Fibroblast of villous mesenchyme (primary cell): ENCODE results near the gene NR0B2. TPM values are rescaled to one million over a fixed set of nuclear protein-coding genes. Genes with fewer than 3 reads are reported as not detected.

ENCODE experiments used
- DNase-seq: peaks from one replicate; pipeline ENCODE4 v3.0.0-alpha.2; 2010; ENCODE audit warnings: low read depth
- H3K4me3 ChIP-seq: 2 replicates; pipeline ENCODE4 v1.5.1; 2011; ENCODE audit warnings: low read depth, mild to moderate bottlenecking, low read length
- total RNA-seq: library from RNA; depleted of rRNA; stranded (reverse); fragments of >200 nt; gene quantifications from 2 replicates; pipeline ENCODE4 v1.2.3, GENCODE V29; 2012
- TF ChIP-seq, protein P1 (sequence below): IDR thresholded peaks from 2 replicates; pipeline ENCODE4 v1.5.1; 2012; ENCODE audit warnings: low read depth, mild to moderate bottlenecking, low read length; ENCODE audit not compliant: insufficient read depth

Gene NR0B2
- total RNA-seq, 1 donor = not detected

DNA sequence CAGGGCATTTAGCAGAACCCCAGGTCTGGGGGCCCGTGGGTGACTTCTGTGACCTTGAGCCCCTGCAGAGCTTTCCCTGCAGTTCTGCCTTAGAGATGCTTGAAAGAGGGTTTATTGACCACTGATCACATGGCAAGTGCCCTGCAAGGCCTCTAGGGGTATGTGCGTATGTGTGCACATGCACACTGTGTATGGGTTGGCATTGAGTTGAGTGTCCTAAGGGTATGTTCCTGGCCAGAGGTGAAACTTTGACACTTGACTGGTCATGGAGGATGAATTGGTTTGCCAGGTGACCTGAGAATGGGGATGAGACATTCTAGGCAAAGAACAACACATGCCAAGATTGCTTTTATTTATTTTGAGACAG, 24.9 kb upstream of the NR0B2 start:
- no peak overlapping the region for H3K4me3 ChIP-seq
- DNase-seq = no peak
- TF ChIP-seq, protein P1, sequence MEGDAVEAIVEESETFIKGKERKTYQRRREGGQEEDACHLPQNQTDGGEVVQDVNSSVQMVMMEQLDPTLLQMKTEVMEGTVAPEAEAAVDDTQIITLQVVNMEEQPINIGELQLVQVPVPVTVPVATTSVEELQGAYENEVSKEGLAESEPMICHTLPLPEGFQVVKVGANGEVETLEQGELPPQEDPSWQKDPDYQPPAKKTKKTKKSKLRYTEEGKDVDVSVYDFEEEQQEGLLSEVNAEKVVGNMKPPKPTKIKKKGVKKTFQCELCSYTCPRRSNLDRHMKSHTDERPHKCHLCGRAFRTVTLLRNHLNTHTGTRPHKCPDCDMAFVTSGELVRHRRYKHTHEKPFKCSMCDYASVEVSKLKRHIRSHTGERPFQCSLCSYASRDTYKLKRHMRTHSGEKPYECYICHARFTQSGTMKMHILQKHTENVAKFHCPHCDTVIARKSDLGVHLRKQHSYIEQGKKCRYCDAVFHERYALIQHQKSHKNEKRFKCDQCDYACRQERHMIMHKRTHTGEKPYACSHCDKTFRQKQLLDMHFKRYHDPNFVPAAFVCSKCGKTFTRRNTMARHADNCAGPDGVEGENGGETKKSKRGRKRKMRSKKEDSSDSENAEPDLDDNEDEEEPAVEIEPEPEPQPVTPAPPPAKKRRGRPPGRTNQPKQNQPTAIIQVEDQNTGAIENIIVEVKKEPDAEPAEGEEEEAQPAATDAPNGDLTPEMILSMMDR = no peak

DNA sequence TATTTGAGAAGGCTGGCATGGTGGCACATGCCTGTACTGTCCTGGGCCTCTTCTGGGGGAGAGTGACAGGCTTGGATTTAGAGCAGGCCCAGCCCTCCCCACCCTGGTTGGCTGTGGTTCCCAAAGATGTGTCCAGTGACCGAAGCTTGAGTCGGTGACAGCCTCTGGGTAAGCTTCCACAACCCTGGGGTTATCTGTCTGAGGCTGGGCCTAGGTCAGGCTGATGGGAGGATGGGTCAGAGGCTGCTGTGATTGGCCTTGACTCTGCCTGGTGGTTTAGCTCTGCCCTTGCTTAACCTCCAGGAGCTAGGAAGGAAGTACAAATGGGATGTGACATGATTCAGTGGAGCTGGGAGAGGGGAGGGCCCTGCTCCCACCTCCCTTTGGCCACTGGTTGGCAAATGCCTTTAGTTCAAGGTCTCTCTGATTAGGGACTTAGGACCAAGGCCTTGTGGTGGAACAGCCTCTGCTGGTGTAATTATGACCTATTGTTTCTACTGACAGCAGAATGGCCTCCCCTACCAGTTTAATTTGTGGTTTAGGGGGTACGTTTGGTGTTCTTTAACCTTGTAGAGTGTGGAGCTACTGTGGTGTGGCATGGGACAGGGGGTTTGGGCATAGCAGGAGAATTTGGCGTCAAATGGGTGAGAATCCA, 24.4 kb upstream of the NR0B2 start:
- peak; percentile 37 for DNase-seq
- H3K4me3 ChIP-seq = no peak overlapping the region
- TF ChIP-seq, protein P1 = no peak

DNA sequence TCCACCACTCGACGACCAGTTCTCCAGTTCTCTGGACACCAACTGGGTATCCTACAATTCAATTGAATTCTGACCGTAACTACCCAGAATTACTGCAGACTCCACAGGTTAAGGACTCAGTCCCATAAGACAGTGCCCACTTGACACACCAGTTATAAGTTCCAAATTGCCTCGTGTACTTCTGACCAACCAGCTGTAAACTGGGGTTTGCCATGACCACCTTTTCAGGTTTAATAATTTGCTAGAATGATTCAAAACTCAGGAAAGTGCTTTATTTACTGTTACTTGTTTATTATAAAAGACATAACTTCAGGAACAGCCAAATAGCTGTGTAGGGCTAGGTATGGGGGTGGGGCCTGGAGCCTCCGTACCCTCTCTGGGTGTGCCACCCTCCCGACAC, 23.0 kb upstream of the NR0B2 start:
- no peak overlapping the region for H3K4me3 ChIP-seq
- DNase-seq = no peak
- TF ChIP-seq, protein P1 = no peak

DNA sequence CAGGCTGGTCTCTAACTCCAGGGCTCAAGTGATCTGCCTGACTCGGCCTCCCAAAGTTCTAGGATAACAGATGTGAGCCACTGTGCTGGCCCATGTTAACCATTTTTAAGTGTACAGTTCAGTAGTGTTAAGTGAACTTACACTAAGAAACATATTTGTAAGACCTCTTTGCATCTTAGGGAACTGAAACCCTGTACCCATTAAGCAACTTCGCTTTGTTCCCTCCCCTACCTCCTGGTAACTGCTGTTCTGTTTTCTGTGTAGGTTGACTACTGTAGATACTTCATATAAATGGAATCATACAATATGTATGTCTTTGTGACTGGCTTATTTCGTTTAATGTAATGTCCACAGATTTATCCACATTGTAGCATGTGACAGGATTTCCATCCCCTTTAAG, 18.8 kb upstream of the NR0B2 start:
- TF ChIP-seq, protein P1 = no peak
- DNase-seq = no peak
- no peak overlapping the region for H3K4me3 ChIP-seq

DNA sequence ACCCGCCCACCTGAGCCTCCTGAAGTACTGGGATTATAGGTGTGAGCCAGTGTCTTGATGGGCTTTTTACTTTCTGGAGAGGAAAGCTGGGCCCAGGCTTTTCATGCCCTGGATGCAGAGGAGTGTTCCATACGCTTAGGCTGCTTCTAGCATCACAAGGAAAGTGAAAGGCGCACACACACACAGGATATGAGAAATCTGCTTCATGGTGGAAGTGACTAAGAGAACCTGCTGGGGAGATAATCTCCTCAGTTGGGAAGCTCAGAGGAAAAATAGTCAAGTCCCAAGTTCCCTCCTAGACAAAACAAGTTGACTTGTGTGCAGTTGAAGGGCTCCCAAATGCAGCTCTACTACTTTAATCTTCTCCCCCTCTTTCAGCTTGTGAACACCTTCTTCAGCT, 9.9 kb upstream of the NR0B2 start:
- no peak for DNase-seq
- TF ChIP-seq, protein P1 = no peak
- no peak overlapping the region for H3K4me3 ChIP-seq

- DNase-seq = no peak
- peak overlapping the region; percentile 91 for H3K4me3 ChIP-seq
- TF ChIP-seq, protein P1 = no peak
Measured at GRCh38 chr1:26922901-26923300, 9.1 kb upstream of the NR0B2 start.

GRCh38 chr1:26922431-26922729, 8.6 kb upstream of the NR0B2 start:
- peak overlapping the region; percentile 91 for H3K4me3 ChIP-seq
- TF ChIP-seq, protein P1 = no peak
- no peak for DNase-seq
